ENCODE results near the gene PIWIL1.

PIWIL1 gene

GRCh38 chr12:130334937-130335336 lies 2.8 kb upstream of the PIWIL1 start:
- no peak for TF ChIP-seq FOXP2 (optimal IDR thresholded peaks at IDR 0.05; ENCODE audit: borderline replicate concordance, extremely low read depth, extremely low read length, insufficient read depth)
- TF ChIP-seq, protein P1, sequence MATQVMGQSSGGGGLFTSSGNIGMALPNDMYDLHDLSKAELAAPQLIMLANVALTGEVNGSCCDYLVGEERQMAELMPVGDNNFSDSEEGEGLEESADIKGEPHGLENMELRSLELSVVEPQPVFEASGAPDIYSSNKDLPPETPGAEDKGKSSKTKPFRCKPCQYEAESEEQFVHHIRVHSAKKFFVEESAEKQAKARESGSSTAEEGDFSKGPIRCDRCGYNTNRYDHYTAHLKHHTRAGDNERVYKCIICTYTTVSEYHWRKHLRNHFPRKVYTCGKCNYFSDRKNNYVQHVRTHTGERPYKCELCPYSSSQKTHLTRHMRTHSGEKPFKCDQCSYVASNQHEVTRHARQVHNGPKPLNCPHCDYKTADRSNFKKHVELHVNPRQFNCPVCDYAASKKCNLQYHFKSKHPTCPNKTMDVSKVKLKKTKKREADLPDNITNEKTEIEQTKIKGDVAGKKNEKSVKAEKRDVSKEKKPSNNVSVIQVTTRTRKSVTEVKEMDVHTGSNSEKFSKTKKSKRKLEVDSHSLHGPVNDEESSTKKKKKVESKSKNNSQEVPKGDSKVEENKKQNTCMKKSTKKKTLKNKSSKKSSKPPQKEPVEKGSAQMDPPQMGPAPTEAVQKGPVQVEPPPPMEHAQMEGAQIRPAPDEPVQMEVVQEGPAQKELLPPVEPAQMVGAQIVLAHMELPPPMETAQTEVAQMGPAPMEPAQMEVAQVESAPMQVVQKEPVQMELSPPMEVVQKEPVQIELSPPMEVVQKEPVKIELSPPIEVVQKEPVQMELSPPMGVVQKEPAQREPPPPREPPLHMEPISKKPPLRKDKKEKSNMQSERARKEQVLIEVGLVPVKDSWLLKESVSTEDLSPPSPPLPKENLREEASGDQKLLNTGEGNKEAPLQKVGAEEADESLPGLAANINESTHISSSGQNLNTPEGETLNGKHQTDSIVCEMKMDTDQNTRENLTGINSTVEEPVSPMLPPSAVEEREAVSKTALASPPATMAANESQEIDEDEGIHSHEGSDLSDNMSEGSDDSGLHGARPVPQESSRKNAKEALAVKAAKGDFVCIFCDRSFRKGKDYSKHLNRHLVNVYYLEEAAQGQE (IDR thresholded peaks at IDR 0.05; ENCODE audit: insufficient read depth in 1 of 2, low read depth in 2 of 2, low read length in 2 of 2) = no peak
- no peak for TF ChIP-seq SIN3A (IDR thresholded peaks at IDR 0.05; ENCODE audit: borderline replicate concordance, insufficient read depth, low read length)
- TF ChIP-seq POLR2AphosphoS5 (IDR thresholded peaks at IDR 0.05; ENCODE audit: low read depth, low read length) = no peak
- no peak for TF ChIP-seq TAF1 (IDR thresholded peaks at IDR 0.05; ENCODE audit: borderline replicate concordance, insufficient read depth, low read length)

DNA sequence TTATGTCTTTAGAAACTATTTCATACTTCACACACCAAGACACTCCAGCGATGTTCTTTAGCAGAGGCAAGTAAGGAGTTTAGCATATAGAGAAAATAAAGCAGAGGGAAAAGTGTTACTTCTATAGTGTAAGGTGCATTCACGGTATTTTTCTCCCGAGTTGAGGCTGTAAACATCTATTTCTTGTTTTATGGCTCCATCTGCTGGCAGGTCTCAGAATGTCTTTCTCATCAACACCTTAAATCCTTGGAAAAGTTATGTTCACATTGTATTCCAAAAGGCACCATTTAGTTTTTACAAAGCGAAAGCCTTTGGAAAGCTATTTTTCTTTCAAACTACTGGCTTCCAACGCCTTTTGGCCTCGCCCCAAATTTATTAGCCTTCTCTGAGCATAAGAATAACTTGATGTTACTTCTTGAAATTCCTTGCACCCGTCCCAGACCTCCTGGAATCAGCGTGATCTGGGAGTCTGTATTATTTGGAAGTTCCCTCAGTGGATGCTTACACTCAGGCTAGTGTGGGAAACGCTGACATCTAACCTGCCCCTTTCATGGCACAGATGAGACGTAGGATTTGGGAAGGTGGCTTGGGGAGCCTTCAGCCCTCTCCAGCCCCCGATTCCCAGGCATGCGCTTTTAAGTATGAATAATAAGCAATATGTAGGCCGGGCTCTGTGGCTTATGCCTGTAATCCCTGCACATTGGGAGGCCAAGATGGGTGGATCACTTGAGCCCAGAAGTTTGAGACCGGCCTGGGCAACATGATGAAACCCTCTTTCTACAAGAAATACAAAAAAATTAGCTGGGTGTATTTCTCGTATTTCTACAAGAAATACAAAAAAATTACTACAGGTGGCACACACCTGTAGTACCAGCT lies 1.9 kb upstream of the PIWIL1 start:
- no peak for TF ChIP-seq FOXP2 (optimal IDR thresholded peaks at IDR 0.05; ENCODE audit: borderline replicate concordance, extremely low read depth, extremely low read length, insufficient read depth)
- no peak for TF ChIP-seq POLR2AphosphoS5 (IDR thresholded peaks at IDR 0.05; ENCODE audit: low read depth, low read length)
- TF ChIP-seq SIN3A (IDR thresholded peaks at IDR 0.05; ENCODE audit: borderline replicate concordance, insufficient read depth, low read length) = no peak
- TF ChIP-seq TAF1 (IDR thresholded peaks at IDR 0.05; ENCODE audit: borderline replicate concordance, insufficient read depth, low read length) = no peak
- TF ChIP-seq, protein P1 (IDR thresholded peaks at IDR 0.05; ENCODE audit: insufficient read depth in 1 of 2, low read depth in 2 of 2, low read length in 2 of 2) = no peak

GRCh38 chr12:130336723-130337487 lies 782 bp upstream of the PIWIL1 start:
- TF ChIP-seq FOXP2 (optimal IDR thresholded peaks at IDR 0.05; ENCODE audit: borderline replicate concordance, extremely low read depth, extremely low read length, insufficient read depth) = no peak
- TF ChIP-seq, protein P1 (IDR thresholded peaks at IDR 0.05; ENCODE audit: insufficient read depth in 1 of 2, low read depth in 2 of 2, low read length in 2 of 2) = no peak
- no peak for TF ChIP-seq POLR2AphosphoS5 (IDR thresholded peaks at IDR 0.05; ENCODE audit: low read depth, low read length)
- no peak for TF ChIP-seq TAF1 (IDR thresholded peaks at IDR 0.05; ENCODE audit: borderline replicate concordance, insufficient read depth, low read length)
- TF ChIP-seq SIN3A (IDR thresholded peaks at IDR 0.05; ENCODE audit: borderline replicate concordance, insufficient read depth, low read length) = no peak

- TF ChIP-seq FOXP2 (optimal IDR thresholded peaks at IDR 0.05; ENCODE audit: borderline replicate concordance, extremely low read depth, extremely low read length, insufficient read depth) (no peak), POLR2AphosphoS5 (IDR thresholded peaks at IDR 0.05; ENCODE audit: low read depth, low read length) (no peak), TAF1 (IDR thresholded peaks at IDR 0.05; ENCODE audit: borderline replicate concordance, insufficient read depth, low read length) (no peak), SIN3A (IDR thresholded peaks at IDR 0.05; ENCODE audit: borderline replicate concordance, insufficient read depth, low read length) (no peak)
- TF ChIP-seq, protein P1 (IDR thresholded peaks at IDR 0.05; ENCODE audit: insufficient read depth in 1 of 2, low read depth in 2 of 2, low read length in 2 of 2) = no peak
Observed at GRCh38 chr12:130338794-130339601, 1.3 kb downstream of the PIWIL1 start.
